Fibroblast of villous mesenchyme (primary cell): ENCODE measurements around the gene RFX3. TPM values are rescaled to one million over a fixed set of nuclear protein-coding genes. Genes with fewer than 3 reads are reported as not detected.
A peak's percentile ranks its signal among the peaks of the same experiment; 100 is the strongest.

Experiments
- DNase-seq: peaks from one replicate; pipeline ENCODE4 v3.0.0-alpha.2; 2010; ENCODE audit warnings: low read depth
- H3K4me3 ChIP-seq: 2 replicates; pipeline ENCODE4 v1.5.1; 2011; ENCODE audit warnings: low read depth, mild to moderate bottlenecking, low read length
- total RNA-seq: library from RNA; depleted of rRNA; stranded (reverse); fragments of >200 nt; gene quantifications from 2 replicates; pipeline ENCODE4 v1.2.3, GENCODE V29; 2012
- TF ChIP-seq, protein P1 (sequence below): IDR thresholded peaks from 2 replicates; pipeline ENCODE4 v1.5.1; 2012; ENCODE audit warnings: low read depth, mild to moderate bottlenecking, low read length; ENCODE audit not compliant: insufficient read depth

Gene RFX3
- total RNA-seq, 1 donor: 3.5 TPM

DNA sequence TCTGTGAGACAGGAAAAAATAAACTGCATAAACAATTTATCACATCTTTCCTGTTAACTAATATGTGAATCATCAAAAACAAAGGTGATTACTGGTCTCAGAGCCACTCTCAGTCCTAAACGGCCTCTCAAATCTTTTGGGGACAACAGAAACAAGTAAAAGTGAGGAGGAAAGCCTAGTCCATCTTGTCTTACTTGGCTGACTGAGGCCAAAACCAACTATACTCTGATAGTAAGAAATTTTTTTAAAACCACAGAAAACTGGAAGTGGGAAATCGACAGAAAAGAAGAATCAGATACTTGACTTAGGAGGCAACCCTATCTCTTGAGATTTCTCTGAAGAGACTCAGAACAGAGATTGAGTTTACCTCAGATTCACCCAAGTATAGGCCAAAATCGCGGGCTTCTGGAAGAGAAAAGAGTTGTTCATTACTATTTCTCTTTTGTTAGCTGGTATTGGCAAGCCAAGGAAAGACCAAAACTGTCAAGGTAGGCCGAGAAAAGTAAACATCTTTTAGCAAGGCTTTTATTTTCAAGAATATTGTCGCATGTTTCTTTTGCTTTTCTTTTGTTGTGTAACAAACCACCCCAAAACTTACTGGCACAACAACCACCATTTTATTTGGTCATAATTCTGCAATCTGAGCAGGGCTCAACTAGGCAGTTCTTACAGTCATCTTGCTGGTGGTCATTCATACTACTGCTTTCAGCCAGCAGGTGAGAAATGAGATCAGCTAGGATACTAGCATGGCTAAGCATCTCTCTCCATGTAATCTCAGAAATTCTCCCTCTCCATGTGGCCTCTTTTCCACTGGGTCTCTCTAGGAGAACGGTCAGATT is 46.1 kb downstream of the RFX3 start:
- TF ChIP-seq, protein P1, sequence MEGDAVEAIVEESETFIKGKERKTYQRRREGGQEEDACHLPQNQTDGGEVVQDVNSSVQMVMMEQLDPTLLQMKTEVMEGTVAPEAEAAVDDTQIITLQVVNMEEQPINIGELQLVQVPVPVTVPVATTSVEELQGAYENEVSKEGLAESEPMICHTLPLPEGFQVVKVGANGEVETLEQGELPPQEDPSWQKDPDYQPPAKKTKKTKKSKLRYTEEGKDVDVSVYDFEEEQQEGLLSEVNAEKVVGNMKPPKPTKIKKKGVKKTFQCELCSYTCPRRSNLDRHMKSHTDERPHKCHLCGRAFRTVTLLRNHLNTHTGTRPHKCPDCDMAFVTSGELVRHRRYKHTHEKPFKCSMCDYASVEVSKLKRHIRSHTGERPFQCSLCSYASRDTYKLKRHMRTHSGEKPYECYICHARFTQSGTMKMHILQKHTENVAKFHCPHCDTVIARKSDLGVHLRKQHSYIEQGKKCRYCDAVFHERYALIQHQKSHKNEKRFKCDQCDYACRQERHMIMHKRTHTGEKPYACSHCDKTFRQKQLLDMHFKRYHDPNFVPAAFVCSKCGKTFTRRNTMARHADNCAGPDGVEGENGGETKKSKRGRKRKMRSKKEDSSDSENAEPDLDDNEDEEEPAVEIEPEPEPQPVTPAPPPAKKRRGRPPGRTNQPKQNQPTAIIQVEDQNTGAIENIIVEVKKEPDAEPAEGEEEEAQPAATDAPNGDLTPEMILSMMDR: no peak
- no peak for DNase-seq
- no peak overlapping the region for H3K4me3 ChIP-seq

DNA sequence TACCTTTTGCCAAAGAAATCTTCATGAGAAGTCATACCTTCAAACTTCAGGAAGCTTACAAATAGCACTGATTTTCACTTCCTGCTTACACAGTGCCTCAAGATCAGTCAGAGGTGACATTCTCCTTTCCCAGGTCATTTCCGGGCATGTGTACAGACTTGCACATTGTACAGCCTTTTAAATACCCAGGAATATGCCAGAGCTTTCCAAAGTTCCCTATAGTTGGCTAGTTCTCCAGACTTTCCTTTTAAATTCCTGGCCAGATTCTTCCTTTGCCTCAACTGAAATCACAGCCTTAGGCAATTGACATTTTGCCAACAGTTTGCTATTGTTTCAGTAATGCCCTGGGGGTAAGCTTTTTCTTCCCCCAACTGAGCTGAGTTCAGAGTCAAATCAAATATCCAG is 47.2 kb downstream of the RFX3 start:
- no peak overlapping the region for H3K4me3 ChIP-seq
- no peak for DNase-seq
- TF ChIP-seq, protein P1: no peak

DNA sequence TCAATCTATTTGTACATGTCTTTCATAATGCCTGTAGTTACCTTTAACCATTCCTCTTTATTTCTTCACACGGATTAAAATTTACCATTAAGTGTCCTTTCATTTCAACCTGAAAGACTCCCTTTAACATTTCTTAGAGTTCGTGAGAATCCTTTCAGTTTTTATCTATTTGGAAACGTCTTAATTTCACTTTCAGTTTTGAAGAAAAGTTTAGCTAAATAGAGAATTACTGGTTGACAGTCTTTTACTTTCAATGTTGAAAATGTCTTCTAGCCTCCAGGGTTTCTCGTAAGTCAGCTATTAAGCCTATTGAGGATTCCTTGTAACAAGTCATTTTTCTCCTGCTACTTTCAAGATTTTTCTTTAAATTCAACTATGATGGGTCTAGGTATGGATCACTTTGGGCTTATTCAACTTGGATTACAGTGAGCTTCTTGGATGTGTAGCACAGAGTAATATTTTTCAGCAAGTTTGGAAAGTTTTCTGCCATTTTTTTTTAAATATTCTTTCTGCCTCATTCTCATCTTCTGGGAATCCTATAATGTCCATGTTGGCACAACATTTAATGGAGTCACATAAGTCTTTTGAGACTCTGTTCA is 48.5 kb downstream of the RFX3 start:
- DNase-seq: peak; percentile 33
- TF ChIP-seq, protein P1: no peak
- peak overlapping the region; percentile 43 for H3K4me3 ChIP-seq

DNA sequence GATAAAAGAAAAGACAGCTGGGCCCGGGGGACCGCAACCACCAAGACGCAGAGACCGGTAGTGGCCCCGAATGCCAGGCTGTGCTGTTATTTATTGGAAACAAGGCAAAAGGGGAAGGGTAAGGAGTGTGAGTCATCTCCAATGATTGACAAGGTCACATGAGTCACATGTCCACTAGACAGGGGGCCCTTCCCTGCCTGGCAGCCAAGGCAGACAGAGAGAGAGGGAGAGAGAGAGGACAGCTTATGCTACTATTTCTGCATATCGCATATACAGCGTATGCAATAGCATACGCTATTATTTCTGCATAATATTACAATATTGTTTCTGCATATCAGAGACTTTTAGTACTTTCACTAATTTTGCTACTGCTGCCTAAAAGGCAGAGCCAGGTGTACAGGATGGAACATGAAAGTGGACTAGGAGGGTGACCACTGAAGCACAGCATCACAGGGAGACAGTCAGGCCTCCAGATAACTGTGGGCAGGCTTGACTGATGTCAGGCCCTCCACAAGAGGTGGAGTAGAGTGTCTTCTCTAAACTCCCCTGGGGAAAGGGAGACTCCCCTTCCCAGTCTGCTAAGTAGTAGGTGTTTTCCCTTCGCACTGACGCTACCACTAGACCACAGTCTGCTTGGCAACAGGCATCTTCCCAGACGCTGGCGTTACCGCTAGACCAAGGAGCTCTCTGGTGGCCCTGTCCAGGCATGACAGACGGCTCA is 50.3 kb downstream of the RFX3 start:
- TF ChIP-seq, protein P1: no peak
- no peak overlapping the region for H3K4me3 ChIP-seq
- no peak for DNase-seq

DNA sequence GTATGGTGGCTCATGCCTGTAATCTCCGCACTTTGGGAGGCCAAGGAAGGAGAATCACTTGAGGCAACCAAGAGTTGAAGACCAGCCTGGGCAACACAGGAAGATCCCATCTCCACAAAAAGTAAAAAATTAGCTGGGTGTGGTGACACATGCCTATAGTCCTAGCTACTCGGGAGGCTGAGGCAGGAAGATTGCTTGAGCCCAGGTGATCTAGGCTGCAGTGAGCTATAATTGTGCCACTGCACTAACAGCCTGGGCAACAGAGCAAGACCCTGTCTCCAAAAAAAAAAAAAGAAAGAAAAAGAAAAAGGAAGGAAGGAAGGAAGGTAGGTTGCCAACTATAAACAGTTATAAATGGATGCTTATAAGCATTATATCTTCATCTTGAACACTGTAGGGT is 51.0 kb downstream of the RFX3 start:
- no peak for DNase-seq
- TF ChIP-seq, protein P1: no peak
- H3K4me3 ChIP-seq: no peak overlapping the region

DNA sequence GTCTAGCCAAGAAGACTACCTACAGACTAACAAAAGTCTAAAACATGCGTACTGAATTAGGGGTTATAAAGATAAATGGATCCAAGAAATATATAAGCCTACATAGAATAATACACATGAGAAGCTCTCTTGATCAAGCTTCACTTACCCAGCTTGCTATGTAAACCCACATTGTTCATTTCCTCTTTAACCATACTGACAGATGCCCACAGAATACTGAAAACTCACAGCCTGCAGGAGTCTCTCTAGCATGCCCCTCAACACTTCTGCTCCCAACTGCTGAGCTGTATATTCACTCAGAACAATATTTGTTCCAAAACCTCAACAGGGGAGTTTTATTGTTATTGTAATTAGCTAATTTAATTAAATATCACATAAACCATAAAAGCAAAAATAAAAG is 52.4 kb downstream of the RFX3 start:
- no peak for DNase-seq
- TF ChIP-seq, protein P1: no peak

More for the DNA sequence above, 52.4 kb downstream of the RFX3 start:
- no peak overlapping the region for H3K4me3 ChIP-seq
